Measurements from ENCODE around the gene ARMC2. TPM values are rescaled to one million over a fixed set of nuclear protein-coding genes. Genes with fewer than 3 reads are reported as not detected.

ARMC2 gene
- total and polyA plus RNA-seq, 2 of the 4 experiments (the other 2 are of a cell fraction): 0.72 to 3.9 TPM

GRCh38 chr6:108807928-108808327, 40.3 kb upstream of the ARMC2 start:
- Histone ChIP-seq H3K23ac (ENCODE audit: low read depth, low read length) (no peak overlapping the region), H2BK120ac (ENCODE audit: low read depth, low read length) (no peak overlapping the region), H3K27ac (ENCODE audit: insufficient read depth, low read length) (no peak overlapping the region), H3K56ac (ENCODE audit: extremely low read depth, insufficient read depth, low read length) (no peak overlapping the region), H3K79me1 (ENCODE audit: low read depth in 1 of 2, low read length in 2 of 2) (no peaks in the 10 kb centered on the region), H3K4ac (ENCODE audit: low read depth, low read length) (no peak overlapping the region), H4K91ac (ENCODE audit: insufficient read depth, low read depth, low read length) (no peak overlapping the region), H3K4me2 (ENCODE audit: low read depth, low read length) (no peak overlapping the region), H3K9me3 (ENCODE audit: control insufficient read depth, insufficient read depth, low read length) (no peaks in the 10 kb centered on the region), H2AK5ac (ENCODE audit: low read depth, low read length) (no peak overlapping the region), H4K5ac (ENCODE audit: low read depth, low read length) (no peak overlapping the region), H3K9ac (ENCODE audit: low read depth, low read length) (no peak overlapping the region), H2AFZ (replicated peaks; ENCODE audit: low read length, poor library complexity) (no peak overlapping the region), H2BK5ac (ENCODE audit: low read depth, low read length, poor library complexity, severe bottlenecking) (no peak overlapping the region), H3K9me1 (ENCODE audit: insufficient read depth, low read length) (no peaks in the 10 kb centered on the region; the same call in 1 of the 2 replicates), H2AK9ac (replicated peaks; ENCODE audit: low read depth, low read length, poor library complexity) (no peak overlapping the region), H4K20me1 (ENCODE audit: insufficient read depth, low read length) (no peaks in the 10 kb centered on the region), H3K27me3 (ENCODE audit: control insufficient read depth, insufficient read depth, low read length) (peaks cover 2% of the 10 kb centered on the region), H4K8ac (ENCODE audit: low read depth in 2 of 2, low read length in 2 of 2) (no peak overlapping the region), H3K4me3 (ENCODE audit: insufficient read depth, low read depth, low read length) (no peak overlapping the region), H3K4me1 (ENCODE audit: control insufficient read depth, insufficient read depth, low read length) (peaks cover 9% of the 10 kb centered on the region), H2BK15ac (ENCODE audit: low read depth, low read length) (no peak overlapping the region), H3K14ac (replicated peaks; ENCODE audit: low read depth, low read length) (no peak overlapping the region), H3K18ac (ENCODE audit: low read depth, low read length) (no peak overlapping the region), H2BK20ac (ENCODE audit: low read depth, low read length) (no peak overlapping the region), H3K36me3 (ENCODE audit: control insufficient read depth, insufficient read depth, low read length) (no peaks in the 10 kb centered on the region)
- in situ Hi-C loops (cut with MboI; ENCODE audit: low sequenced_read_pairs) (no loop called here), dilution Hi-C loops (cut with HindIII; ENCODE audit: low sequenced_read_pairs, unreplicated experiment) (no loop called here), intact Hi-C loops (cut with micrococcal nuclease) (no loop called here)
- CTCF ChIA-PET: no interaction called here
- POLR2A ChIA-PET (ENCODE audit: unreplicated experiment): no interaction called here
- 80% methylated on average over 1 of the region's 3 CpGs; no CpG with 5 or more reads in 1 of the 2 experiments for WGBS, 2 experiments (ENCODE audit: extremely low coverage in 2 of 2, insufficient read length in 1 of 2)
- ATAC-seq (ENCODE audit: low read depth): no peak
- no peak for TF ChIP-seq ELK1 (IDR thresholded peaks at IDR 0.05; ENCODE audit: borderline replicate concordance, low read depth, low read length)
- peak; percentile 90 for TF ChIP-seq MAFK (IDR thresholded peaks at IDR 0.05; ENCODE audit: low read depth, low read length)
- BruUV-seq (replicated peaks): no TSS peak
- no peak for DNase-seq
